Ovary (tissue), 3 donors: ENCODE data around the gene CYP21A2.

Source experiments
- POLR2A ChIP-seq: fragments of 450-650 bp; IDR thresholded peaks from one replicate; pipeline ENCODE4 v1.6.1; 2017; ENCODE audit warnings: antibody characterized with exemption, mild to moderate bottlenecking, moderate library complexity
- TF ChIP-seq, protein P1 (sequence below), 3 donors: fragments of 450-650 bp in 2 of 3; fragments of 200-600 bp in 1 of 3; IDR thresholded peaks; one replicate each; pipeline versions ENCODE4 v1.5.1 to v1.8.0; 2016 to 2022; ENCODE audit warnings: antibody characterized with exemption in 3 of 3, mild to moderate bottlenecking in 1 of 3
- donor health status: DM: no; HTN: no; CAD: no.

DNA sequence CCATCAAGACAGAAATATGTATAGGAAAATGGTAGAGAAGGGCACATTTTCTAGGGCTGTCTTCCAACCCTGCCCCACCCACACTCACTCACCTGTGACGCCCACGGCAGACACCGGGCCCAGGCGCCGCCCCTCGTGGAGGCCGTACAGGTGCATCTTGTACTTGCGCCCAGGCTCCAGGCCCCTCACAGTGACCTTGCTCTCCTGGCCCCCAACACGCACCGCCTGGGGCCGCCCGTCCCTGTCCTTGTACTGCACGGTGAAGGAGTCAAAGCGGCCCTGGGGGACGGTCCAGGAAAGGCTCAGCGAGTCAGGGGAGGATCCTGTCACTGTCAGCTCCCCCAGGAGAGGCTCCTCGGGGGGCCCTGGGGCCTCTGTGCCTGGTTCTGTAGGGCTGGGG is 19.8 kb downstream of the CYP21A2 start:
- TF ChIP-seq, protein P1, sequence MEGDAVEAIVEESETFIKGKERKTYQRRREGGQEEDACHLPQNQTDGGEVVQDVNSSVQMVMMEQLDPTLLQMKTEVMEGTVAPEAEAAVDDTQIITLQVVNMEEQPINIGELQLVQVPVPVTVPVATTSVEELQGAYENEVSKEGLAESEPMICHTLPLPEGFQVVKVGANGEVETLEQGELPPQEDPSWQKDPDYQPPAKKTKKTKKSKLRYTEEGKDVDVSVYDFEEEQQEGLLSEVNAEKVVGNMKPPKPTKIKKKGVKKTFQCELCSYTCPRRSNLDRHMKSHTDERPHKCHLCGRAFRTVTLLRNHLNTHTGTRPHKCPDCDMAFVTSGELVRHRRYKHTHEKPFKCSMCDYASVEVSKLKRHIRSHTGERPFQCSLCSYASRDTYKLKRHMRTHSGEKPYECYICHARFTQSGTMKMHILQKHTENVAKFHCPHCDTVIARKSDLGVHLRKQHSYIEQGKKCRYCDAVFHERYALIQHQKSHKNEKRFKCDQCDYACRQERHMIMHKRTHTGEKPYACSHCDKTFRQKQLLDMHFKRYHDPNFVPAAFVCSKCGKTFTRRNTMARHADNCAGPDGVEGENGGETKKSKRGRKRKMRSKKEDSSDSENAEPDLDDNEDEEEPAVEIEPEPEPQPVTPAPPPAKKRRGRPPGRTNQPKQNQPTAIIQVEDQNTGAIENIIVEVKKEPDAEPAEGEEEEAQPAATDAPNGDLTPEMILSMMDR (IDR thresholded peaks at IDR 0.05), result no peak
- no peak for TF ChIP-seq POLR2A
